ENCODE measurements around the gene BTN2A1. TPM values are rescaled to one million over a fixed set of nuclear protein-coding genes. Genes with fewer than 3 reads are reported as not detected.
"Not testable (repeated sequence)": the region's sequence is repeated elsewhere in the genome, so short reads cannot be mapped to it uniquely, and the experiment has no call there.

Gene BTN2A1
- total RNA-seq, 6 experiments from 2014 or later, result 3.6 to 8.3 (median 5.2) TPM

- ATAC-seq (no peak), DNase-seq (no peak)
- TF ChIP-seq, protein P1, sequence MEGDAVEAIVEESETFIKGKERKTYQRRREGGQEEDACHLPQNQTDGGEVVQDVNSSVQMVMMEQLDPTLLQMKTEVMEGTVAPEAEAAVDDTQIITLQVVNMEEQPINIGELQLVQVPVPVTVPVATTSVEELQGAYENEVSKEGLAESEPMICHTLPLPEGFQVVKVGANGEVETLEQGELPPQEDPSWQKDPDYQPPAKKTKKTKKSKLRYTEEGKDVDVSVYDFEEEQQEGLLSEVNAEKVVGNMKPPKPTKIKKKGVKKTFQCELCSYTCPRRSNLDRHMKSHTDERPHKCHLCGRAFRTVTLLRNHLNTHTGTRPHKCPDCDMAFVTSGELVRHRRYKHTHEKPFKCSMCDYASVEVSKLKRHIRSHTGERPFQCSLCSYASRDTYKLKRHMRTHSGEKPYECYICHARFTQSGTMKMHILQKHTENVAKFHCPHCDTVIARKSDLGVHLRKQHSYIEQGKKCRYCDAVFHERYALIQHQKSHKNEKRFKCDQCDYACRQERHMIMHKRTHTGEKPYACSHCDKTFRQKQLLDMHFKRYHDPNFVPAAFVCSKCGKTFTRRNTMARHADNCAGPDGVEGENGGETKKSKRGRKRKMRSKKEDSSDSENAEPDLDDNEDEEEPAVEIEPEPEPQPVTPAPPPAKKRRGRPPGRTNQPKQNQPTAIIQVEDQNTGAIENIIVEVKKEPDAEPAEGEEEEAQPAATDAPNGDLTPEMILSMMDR (IDR thresholded peaks at IDR 0.05), result no peak
- no peak for TF ChIP-seq POLR2A (IDR thresholded peaks at IDR 0.05)
- no peaks in the 10 kb centered on the region for H3K9me3 ChIP-seq
- intact Hi-C loops (cut with DNase I), result no loop called here
- 86% methylated on average over 13 of the region's 16 CpGs for WGBS (ENCODE audit: insufficient coverage, low coverage, low lambda C conversion rate, missing lambda C conversion rate)
- H3K27ac ChIP-seq, result no peak overlapping the region
- peak overlapping the region in 1 of 3 donors; percentile 90 for H3K4me3 ChIP-seq
- H3K4me1 ChIP-seq, result peaks cover 0 to 14% (median 5%) of the 10 kb centered on the region in 4 donors
- H3K27me3 ChIP-seq, result no peaks in the 10 kb centered on the region
- H3K36me3 ChIP-seq, result peaks cover 0 to 37% (median 13%) of the 10 kb centered on the region in 4 donors
Measured at GRCh38 chr6:26459023-26459810, 1.5 kb downstream of the BTN2A1 start.

- H3K4me3 ChIP-seq; H3K27me3 ChIP-seq; intact Hi-C loops (cut with DNase I); ATAC-seq; H3K9me3 ChIP-seq; H3K27ac ChIP-seq; DNase-seq: not testable (repeated sequence)
- 70% methylated on average over 4 of the region's 5 CpGs for WGBS (ENCODE audit: insufficient coverage, low coverage, low lambda C conversion rate, missing lambda C conversion rate)
- H3K4me1 ChIP-seq, result peaks cover 0 to 14% (median 5%) of the 10 kb centered on the region in 4 donors
- peaks cover 0 to 58% (median 25%) of the 10 kb centered on the region in 4 donors for H3K36me3 ChIP-seq
Measured at GRCh38 chr6:26461353-26461752, 3.6 kb downstream of the BTN2A1 start.

GRCh38 chr6:26464014-26464413 lies 6.3 kb downstream of the BTN2A1 start:
- no peak overlapping the region for H3K4me3 ChIP-seq
- 94% methylated on average over 4 of the region's 4 CpGs for WGBS (ENCODE audit: insufficient coverage, low coverage, low lambda C conversion rate, missing lambda C conversion rate)
- no peak for DNase-seq
- H3K9me3 ChIP-seq, result no peaks in the 10 kb centered on the region
- peaks cover 0 to 2% (median 0%) of the 10 kb centered on the region in 4 donors for H3K4me1 ChIP-seq
- peaks cover 0 to 73% (median 29%) of the 10 kb centered on the region in 4 donors for H3K36me3 ChIP-seq
- TF ChIP-seq POLR2A (IDR thresholded peaks at IDR 0.05), result no peak
- TF ChIP-seq, protein P1 (IDR thresholded peaks at IDR 0.05), result no peak
- no peaks in the 10 kb centered on the region for H3K27me3 ChIP-seq
- ATAC-seq, result no peak
- H3K27ac ChIP-seq, result no peak overlapping the region
- intact Hi-C loops (cut with DNase I), result no loop called here

DNA sequence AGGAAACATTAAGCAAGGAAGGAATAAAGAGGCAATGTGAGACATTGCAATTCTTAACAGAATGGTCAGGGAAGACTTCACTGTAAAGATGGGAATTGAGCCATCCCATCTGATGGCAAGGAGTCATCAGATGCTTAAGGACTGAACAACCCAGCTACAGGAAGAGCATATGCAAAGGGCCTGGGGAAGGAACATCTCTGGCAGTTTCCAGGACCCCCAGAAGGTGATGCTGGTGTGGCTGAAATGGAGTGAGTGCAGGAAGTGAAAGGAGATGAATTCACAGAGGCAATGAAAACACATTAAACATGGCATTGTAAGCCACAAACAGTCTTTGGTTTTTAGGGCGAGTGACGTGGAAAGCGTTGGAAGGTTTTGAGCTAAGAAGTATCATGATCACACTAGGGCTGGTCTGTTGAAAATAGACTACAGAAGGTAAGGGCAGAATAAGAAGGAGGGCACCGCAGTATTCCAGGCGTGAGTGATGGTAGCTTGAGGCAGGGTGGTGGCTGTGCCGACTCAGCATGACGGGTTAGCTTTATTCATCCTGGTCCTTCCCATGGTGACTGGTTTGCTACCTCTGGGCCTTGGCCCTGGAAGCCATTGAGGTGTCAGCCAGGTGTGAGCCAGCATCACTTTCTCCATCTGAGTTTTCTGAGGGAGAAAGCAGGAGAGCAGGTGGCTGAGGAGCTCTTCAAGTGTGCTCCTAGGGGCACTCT lies 6.8 kb downstream of the BTN2A1 start:
- H3K27me3 ChIP-seq, result no peaks in the 10 kb centered on the region
- H3K27ac ChIP-seq, result no peak overlapping the region
- H3K4me3 ChIP-seq, result no peak overlapping the region
- no peak for DNase-seq
- TF ChIP-seq POLR2A (IDR thresholded peaks at IDR 0.05), result no peak
- TF ChIP-seq, protein P1 (IDR thresholded peaks at IDR 0.05), result no peak
- no peak for ATAC-seq
- H3K9me3 ChIP-seq, result no peaks in the 10 kb centered on the region
- no peaks in the 10 kb centered on the region for H3K4me1 ChIP-seq
- intact Hi-C loops (cut with DNase I), result no loop called here
- 100% methylated on average over 5 of the region's 7 CpGs for WGBS (ENCODE audit: insufficient coverage, low coverage, low lambda C conversion rate, missing lambda C conversion rate)
- peaks cover 0 to 69% (median 31%) of the 10 kb centered on the region in 4 donors for H3K36me3 ChIP-seq

DNA sequence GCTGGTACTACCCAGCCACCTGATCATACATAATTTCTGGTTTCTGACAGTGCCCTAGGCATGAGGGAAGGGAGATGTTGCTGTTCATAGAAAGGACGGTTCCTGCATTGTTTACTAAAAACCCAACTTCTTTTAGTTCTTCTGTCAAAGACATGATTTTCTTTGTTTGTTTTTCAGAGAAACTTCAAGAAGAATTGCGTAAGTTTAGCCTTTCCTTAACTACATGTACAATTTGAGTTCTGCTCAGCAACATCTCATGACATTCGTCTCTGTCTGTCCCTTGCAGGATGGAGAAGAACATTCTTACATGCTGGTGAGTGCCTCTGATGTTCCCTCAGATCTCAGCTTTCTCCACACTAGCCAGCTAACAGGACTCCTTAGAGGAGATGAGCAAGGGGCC lies 8.0 kb downstream of the BTN2A1 start:
- TF ChIP-seq, protein P1 (IDR thresholded peaks at IDR 0.05), result no peak
- no peak for TF ChIP-seq POLR2A (IDR thresholded peaks at IDR 0.05)
- intact Hi-C loops (cut with DNase I), result no loop called here
- ATAC-seq (no peak), DNase-seq (no peak)
- Histone ChIP-seq H3K4me3 (no peak overlapping the region), H3K9me3 (no peaks in the 10 kb centered on the region), H3K36me3 (peaks cover 0 to 57% (median 28%) of the 10 kb centered on the region in 4 donors), H3K4me1 (no peaks in the 10 kb centered on the region), H3K27me3 (no peaks in the 10 kb centered on the region), H3K27ac (no peak overlapping the region)
- WGBS (ENCODE audit: insufficient coverage, low coverage, low lambda C conversion rate, missing lambda C conversion rate), result 87% methylated on average over 3 of the region's 3 CpGs
